GM12878 (cell line): ENCODE measurements around the gene PAX6. TPM values are rescaled to one million over a fixed set of nuclear protein-coding genes. Genes with fewer than 3 reads are reported as not detected.

Source experiments
- ATAC-seq: fragments of 200-7000 bp; cut with Tn5 transposase; 3 replicates; pipeline ENCODE4 v1.9.1; 2020; ENCODE audit warnings: mild to moderate bottlenecking, moderate library complexity
- BruUV-seq: library from RNA; stranded (reverse); fragments of 400-500 nt; replicated peaks from 2 replicates; lab custom pipeline; 2021; lab: Mats Ljungman, UMichigan
- CTCF ChIA-PET: fragments of 300-600 bp; sonication (Branson Sonifier 250); formaldehyde crosslinking; extraction: SDS; loops from one replicate; lab custom pipeline; 2021; ENCODE audit warnings: inconsistent platforms; lab: Yijun Ruan, JAX
- POLR2A ChIA-PET: fragments of 350-600 bp; formaldehyde crosslinking; extraction: SDS; loops from one replicate; lab custom pipeline; 2021; ENCODE audit warnings: inconsistent platforms; lab: Charles Lee
- RAD21 ChIA-PET: fragments of 300-600 bp; sonication (Branson Sonifier 250); formaldehyde crosslinking; loops from one replicate; lab custom pipeline; 2023; ENCODE audit warnings: antibody characterized with exemption; ENCODE audit not compliant: unreplicated experiment; lab: Charles Lee
- SMC1A ChIA-PET: fragments of 300-600 bp; sonication (Branson Sonifier 250); formaldehyde crosslinking; loops from one replicate; lab custom pipeline; 2023; ENCODE audit not compliant: unreplicated experiment, uncharacterized antibody; lab: Charles Lee
- DNase-seq: peaks from one replicate; pipeline ENCODE4 v3.0.0-alpha.2; 2011; ENCODE audit warnings: low read depth, low spot score
- FAIRE-seq: peaks from 3 replicates; lab custom pipeline; 2011; peaks lifted over from hg19 to GRCh38; lab: Jason Lieb, UNC
- H2AFZ ChIP-seq: 2 replicates; pipeline ENCODE4 v1.6.0; 2011; ENCODE audit warnings: low read depth, low read length, control low read depth; ENCODE audit not compliant: control insufficient read depth
- H3K27ac ChIP-seq: 2 replicates; pipeline ENCODE4 v1.5.1; 2011; ENCODE audit warnings: control low read depth; ENCODE audit not compliant: control insufficient read depth, insufficient read depth
- H3K27me3 ChIP-seq, 2 experiments: replicated peaks in 1 of 2; 2 replicates each; pipeline versions ENCODE4 v1.6.0 to v1.6.1; 2011; ENCODE audit warnings: low read length in 1 of 2; ENCODE audit not compliant: control insufficient read depth in 2 of 2, insufficient read depth in 2 of 2
- H3K36me3 ChIP-seq, 2 experiments: 2 replicates each; pipeline ENCODE4 v1.5.1; 2011; ENCODE audit warnings: low read length in 1 of 2; ENCODE audit not compliant: control insufficient read depth in 2 of 2, insufficient read depth in 2 of 2
- H3K4me1 ChIP-seq: 2 replicates; pipeline ENCODE4 v1.6.1; 2011; ENCODE audit warnings: mild to moderate bottlenecking, low read length, moderate library complexity, mixed read lengths; ENCODE audit not compliant: control insufficient read depth, insufficient read depth
- H3K4me2 ChIP-seq: 2 replicates; pipeline ENCODE4 v1.6.0; 2011; ENCODE audit warnings: control low read depth; ENCODE audit not compliant: control insufficient read depth, insufficient read depth
- H3K4me3 ChIP-seq: fragments of 200-600 bp; sonication (generic); 2 replicates; pipeline ENCODE4 v1.5.1; 2016
- H3K79me2 ChIP-seq: 2 replicates; pipeline ENCODE4 v1.6.0; 2011; ENCODE audit warnings: low read length; ENCODE audit not compliant: control insufficient read depth, insufficient read depth
- H3K9ac ChIP-seq: 2 replicates; pipeline ENCODE4 v1.8.0; 2011; ENCODE audit warnings: low read length, control low read depth, mixed read lengths; ENCODE audit not compliant: control insufficient read depth, insufficient read depth
- H3K9me3 ChIP-seq: replicated peaks from 3 replicates; pipeline ENCODE4 v1.5.1; 2011; ENCODE audit warnings: mild to moderate bottlenecking, low read length; ENCODE audit not compliant: control insufficient read depth, insufficient read depth
- H4K20me1 ChIP-seq: 2 replicates; pipeline ENCODE4 v1.6.0; 2011; ENCODE audit not compliant: control insufficient read depth, insufficient read depth
- HCFC1 ChIP-seq: fragments of 150-350 bp; IDR thresholded peaks from 2 replicates; pipeline ENCODE4 v1.6.1; 2014; ENCODE audit warnings: low read length
- HDAC2 ChIP-seq: fragments of 200-600 bp; sonication (generic); IDR thresholded peaks from 2 replicates; pipeline ENCODE4 v1.6.1; 2017
- IKZF1 ChIP-seq: fragments of 450-650 bp; conservative IDR thresholded peaks from 2 replicates; pipeline ENCODE4 v1.6.1; 2017; ENCODE audit warnings: antibody characterized with exemption, mild to moderate bottlenecking
- IKZF2 ChIP-seq, 2 experiments: fragments of 450-650 bp; IDR thresholded peaks; 2 replicates each; pipeline ENCODE4 v1.6.1; 2017; ENCODE audit warnings: mild to moderate bottlenecking in 2 of 2, moderate library complexity in 2 of 2
- MXI1 ChIP-seq: fragments of 150-350 bp; IDR thresholded peaks from 2 replicates; pipeline ENCODE4 v1.6.1; 2011; ENCODE audit warnings: low read depth, mild to moderate bottlenecking, inconsistent platforms, low read length, improper control_type of control experiment
- MYB ChIP-seq: fragments of 150-350 bp; IDR thresholded peaks from 2 replicates; pipeline ENCODE4 v1.6.1; 2014; ENCODE audit warnings: mild to moderate bottlenecking, low read depth, low read length, borderline replicate concordance
- MYC ChIP-seq: IDR thresholded peaks from 2 replicates; pipeline ENCODE4 v1.6.1; 2011; ENCODE audit warnings: mild to moderate bottlenecking, low read length, moderate library complexity, inconsistent platforms; ENCODE audit not compliant: insufficient read depth, insufficient replicate concordance, insufficient read length, severe bottlenecking
- PAX5 ChIP-seq: IDR thresholded peaks from 2 replicates; pipeline ENCODE4 v1.6.1; 2011; ENCODE audit warnings: low read depth, low read length, borderline replicate concordance
- POLR2AphosphoS5 ChIP-seq: IDR thresholded peaks from 2 replicates; pipeline ENCODE4 v1.6.1; 2011; ENCODE audit warnings: mild to moderate bottlenecking, low read length, inconsistent platforms
- ZSCAN29 ChIP-seq: fragments of 450-650 bp; IDR thresholded peaks from 2 replicates; pipeline ENCODE4 v1.6.1; 2017; ENCODE audit warnings: mild to moderate bottlenecking, moderate library complexity
- WGBS: methylation state at CpG from one replicate; pipeline ENCODE4 v1.1.6; 2016; ENCODE audit warnings: low lambda C conversion rate; ENCODE audit not compliant: insufficient replicate concordance, insufficient coverage; ENCODE audit errors: missing lambda C conversion rate; 5-methylcytosine and 5-hydroxymethylcytosine counted together
- in situ Hi-C: fragments of 300-500 bp; cut with MboI; formaldehyde crosslinking; loops from 9 replicates; pipeline ENCODE4 v1.14.3; 2018; ENCODE audit warnings: mixed read lengths
- intact Hi-C: fragments of 100-400 bp; cut with micrococcal nuclease; formaldehyde crosslinking; loops from one replicate; pipeline ENCODE4 v1.14.2; 2022; ENCODE audit not compliant: unreplicated experiment
- polyA plus RNA-seq, 11 experiments: library from polyadenylated mRNA; depleted of rRNA in 4 of 11; unstranded in 6 of 11; stranded (reverse) in 5 of 11; fragments of >200 nt; fragmentation: Nextera tagmentation in 4 of 11; fragmentation: Illumina TruSeq in 1 of 11; extraction: Ambion mirVana in 4 of 11; extraction: Trizol in 1 of 11; gene quantifications; 1 replicate in 1 of 11; 2 replicates in 10 of 11; pipeline versions ENCODE4 v1.2.1 to v1.2.3, GENCODE V29; 2011 to 2016; ENCODE audit warnings: inconsistent platforms in 2 of 11, missing spikeins in 2 of 11, low read depth in 1 of 11
- total RNA-seq, 4 experiments: library from RNA; depleted of rRNA in 3 of 4; stranded (reverse); fragments of >200 nt in 3 of 4; fragmentation: Illumina TruSeq in 1 of 4; extraction: Trizol in 1 of 4; gene quantifications; 2 replicates each; pipeline versions ENCODE4 v1.2.1 to v1.2.3, GENCODE V29; 2013 to 2021
- TF ChIP-seq, protein P1 (sequence below): IDR thresholded peaks from 2 replicates; pipeline ENCODE4 v1.6.1; 2011; ENCODE audit warnings: low read depth, low read length, improper control_type of control experiment, borderline replicate concordance
- TF ChIP-seq, protein P2 (sequence below): fragments of 450-650 bp; IDR thresholded peaks from 2 replicates; pipeline ENCODE4 v1.6.1; 2017; ENCODE audit warnings: mild to moderate bottlenecking, low read depth, inconsistent platforms; ENCODE audit not compliant: poor library complexity, severe bottlenecking
- TF ChIP-seq, protein P3 (sequence below): fragments of 450-650 bp; formaldehyde crosslinking; IDR thresholded peaks from 2 replicates; pipeline ENCODE4 v1.5.0; 2022; ENCODE audit warnings: mild to moderate bottlenecking, missing genetic modification characterization

PAX6 gene
- total and polyA plus RNA-seq, 10 of the 15 experiments (the other 5 are each of a cell fraction or from before 2014, with no cell fraction given), result 0.06 to 0.26 (median 0.10) TPM; not detected in 3

DNA sequence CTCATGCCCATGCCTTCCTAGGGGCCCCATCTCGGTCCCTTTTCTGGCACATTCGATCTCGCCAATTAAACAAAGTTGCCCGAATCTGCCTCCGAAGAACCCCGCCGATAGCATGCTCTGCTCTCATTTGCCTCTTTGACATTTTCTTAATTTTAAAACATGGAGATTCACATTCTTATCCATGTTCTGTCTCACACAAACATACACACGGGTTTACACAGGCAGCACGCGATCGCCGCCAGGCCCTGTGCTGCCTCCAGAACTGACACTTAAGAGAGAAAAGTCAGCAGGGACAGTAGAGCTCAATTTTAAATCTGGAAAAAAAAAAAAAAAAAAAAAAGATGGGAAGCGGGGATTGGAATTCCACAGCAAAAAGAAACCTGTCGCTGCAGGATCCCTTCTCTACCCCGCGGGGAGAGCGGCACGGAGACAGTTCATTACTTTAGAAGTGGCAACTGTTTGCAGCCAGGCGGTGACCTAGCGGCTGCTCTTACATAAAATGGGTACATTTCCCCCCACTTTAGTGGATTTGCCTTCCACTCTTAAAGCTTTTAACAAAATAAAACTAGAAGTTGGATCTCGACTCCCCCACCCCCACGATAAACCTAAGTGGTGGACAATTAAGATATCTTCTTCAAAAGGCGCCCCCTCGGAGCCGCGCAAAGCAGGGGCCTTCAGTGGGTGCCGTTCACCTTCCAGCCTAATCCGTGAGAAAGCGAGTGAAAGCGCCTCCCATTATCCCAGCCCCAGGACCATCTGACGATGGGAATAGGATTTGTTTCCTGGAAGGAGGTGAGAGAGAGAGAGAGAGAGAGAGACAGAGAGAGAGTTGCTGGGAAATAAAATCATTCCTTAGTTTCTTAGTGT is 13.7 kb downstream of the PAX6 start:
- CTCF ChIA-PET, result no interaction called here

More for the DNA sequence above, 13.7 kb downstream of the PAX6 start:
- no peaks in the 10 kb centered on the region for H3K36me3 ChIP-seq
- H2AFZ ChIP-seq, result no peak overlapping the region
- no peak overlapping the region for H3K27ac ChIP-seq
- H3K27me3 ChIP-seq, result peaks cover 15 to 31% of the 10 kb centered on the region in 2 experiments
- ChIA-PET POLR2A (no interaction called here), SMC1A (interaction anchor here (1.2 kb wide), 1 partner anchor 68 kb away, joined by 4 read pairs; no protein-coding TSS in a partner anchor), RAD21 (interaction anchor here (0.6 kb wide), 2 partner anchors 321 to 357 kb away, joined by 3 read pairs; no protein-coding TSS in a partner anchor)
- intact Hi-C loops (no loop called here), in situ Hi-C loops (no loop called here)
- DNase-seq (no peak), FAIRE-seq (no peak), ATAC-seq (no peak)
- no peaks in the 10 kb centered on the region for H3K79me2 ChIP-seq
- peaks cover 3% of the 10 kb centered on the region; the same call in 1 of the 3 replicates for H3K9me3 ChIP-seq
- BruUV-seq, result no TSS peak
- TF ChIP-seq MYC, result no peak
- TF ChIP-seq MYB, result no peak
- no peak for TF ChIP-seq PAX5
- TF ChIP-seq HDAC2, result no peak
- no peak for TF ChIP-seq MXI1
- no peak for TF ChIP-seq ZSCAN29
- no peak for TF ChIP-seq IKZF1
- TF ChIP-seq, protein P1, sequence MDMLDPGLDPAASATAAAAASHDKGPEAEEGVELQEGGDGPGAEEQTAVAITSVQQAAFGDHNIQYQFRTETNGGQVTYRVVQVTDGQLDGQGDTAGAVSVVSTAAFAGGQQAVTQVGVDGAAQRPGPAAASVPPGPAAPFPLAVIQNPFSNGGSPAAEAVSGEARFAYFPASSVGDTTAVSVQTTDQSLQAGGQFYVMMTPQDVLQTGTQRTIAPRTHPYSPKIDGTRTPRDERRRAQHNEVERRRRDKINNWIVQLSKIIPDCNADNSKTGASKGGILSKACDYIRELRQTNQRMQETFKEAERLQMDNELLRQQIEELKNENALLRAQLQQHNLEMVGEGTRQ, result no peak
- TF ChIP-seq, protein P2, sequence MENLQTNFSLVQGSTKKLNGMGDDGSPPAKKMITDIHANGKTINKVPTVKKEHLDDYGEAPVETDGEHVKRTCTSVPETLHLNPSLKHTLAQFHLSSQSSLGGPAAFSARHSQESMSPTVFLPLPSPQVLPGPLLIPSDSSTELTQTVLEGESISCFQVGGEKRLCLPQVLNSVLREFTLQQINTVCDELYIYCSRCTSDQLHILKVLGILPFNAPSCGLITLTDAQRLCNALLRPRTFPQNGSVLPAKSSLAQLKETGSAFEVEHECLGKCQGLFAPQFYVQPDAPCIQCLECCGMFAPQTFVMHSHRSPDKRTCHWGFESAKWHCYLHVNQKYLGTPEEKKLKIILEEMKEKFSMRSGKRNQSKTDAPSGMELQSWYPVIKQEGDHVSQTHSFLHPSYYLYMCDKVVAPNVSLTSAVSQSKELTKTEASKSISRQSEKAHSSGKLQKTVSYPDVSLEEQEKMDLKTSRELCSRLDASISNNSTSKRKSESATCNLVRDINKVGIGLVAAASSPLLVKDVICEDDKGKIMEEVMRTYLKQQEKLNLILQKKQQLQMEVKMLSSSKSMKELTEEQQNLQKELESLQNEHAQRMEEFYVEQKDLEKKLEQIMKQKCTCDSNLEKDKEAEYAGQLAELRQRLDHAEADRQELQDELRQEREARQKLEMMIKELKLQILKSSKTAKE, result no peak
- TF ChIP-seq, protein P3, sequence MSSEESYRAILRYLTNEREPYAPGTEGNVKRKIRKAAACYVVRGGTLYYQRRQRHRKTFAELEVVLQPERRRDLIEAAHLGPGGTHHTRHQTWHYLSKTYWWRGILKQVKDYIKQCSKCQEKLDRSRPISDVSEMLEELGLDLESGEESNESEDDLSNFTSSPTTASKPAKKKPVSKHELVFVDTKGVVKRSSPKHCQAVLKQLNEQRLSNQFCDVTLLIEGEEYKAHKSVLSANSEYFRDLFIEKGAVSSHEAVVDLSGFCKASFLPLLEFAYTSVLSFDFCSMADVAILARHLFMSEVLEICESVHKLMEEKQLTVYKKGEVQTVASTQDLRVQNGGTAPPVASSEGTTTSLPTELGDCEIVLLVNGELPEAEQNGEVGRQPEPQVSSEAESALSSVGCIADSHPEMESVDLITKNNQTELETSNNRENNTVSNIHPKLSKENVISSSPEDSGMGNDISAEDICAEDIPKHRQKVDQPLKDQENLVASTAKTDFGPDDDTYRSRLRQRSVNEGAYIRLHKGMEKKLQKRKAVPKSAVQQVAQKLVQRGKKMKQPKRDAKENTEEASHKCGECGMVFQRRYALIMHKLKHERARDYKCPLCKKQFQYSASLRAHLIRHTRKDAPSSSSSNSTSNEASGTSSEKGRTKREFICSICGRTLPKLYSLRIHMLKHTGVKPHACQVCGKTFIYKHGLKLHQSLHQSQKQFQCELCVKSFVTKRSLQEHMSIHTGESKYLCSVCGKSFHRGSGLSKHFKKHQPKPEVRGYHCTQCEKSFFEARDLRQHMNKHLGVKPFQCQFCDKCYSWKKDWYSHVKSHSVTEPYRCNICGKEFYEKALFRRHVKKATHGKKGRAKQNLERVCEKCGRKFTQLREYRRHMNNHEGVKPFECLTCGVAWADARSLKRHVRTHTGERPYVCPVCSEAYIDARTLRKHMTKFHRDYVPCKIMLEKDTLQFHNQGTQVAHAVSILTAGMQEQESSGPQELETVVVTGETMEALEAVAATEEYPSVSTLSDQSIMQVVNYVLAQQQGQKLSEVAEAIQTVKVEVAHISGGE (CRISPR knock-in tag), result no peak
- no peak for TF ChIP-seq HCFC1
- TF ChIP-seq POLR2AphosphoS5, result no peak
- TF ChIP-seq IKZF2 (IDR thresholded peaks at IDR 0.05), result no peak
- H3K4me2 ChIP-seq, result no peak overlapping the region
- WGBS, result 34% methylated on average over 31 of the region's 31 CpGs
- no peaks in the 10 kb centered on the region for H3K4me1 ChIP-seq
- no peak overlapping the region for H3K9ac ChIP-seq
- H4K20me1 ChIP-seq, result no peaks in the 10 kb centered on the region
- no peak overlapping the region for H3K4me3 ChIP-seq
